NCI-H526 treated with DMSO at 0.1 percent for 48 hours (cell line): Measurements from ENCODE around the gene CCSER2.
"Not testable (repeated sequence)": the region's sequence is repeated elsewhere in the genome, so short reads cannot be mapped to it uniquely, and the experiment has no call there.

Experiments
- DNase-seq: peaks from one replicate; lab custom pipeline; 2025; lab: John Stamatoyannopoulos, UW

Gene CCSER2

GRCh38 chr10:84314275-84314674, 14.1 kb upstream of the CCSER2 start:
- no peak for DNase-seq

GRCh38 chr10:84317174-84317573, 11.2 kb upstream of the CCSER2 start:
- DNase-seq, result no peak

GRCh38 chr10:84321902-84322301, 6.5 kb upstream of the CCSER2 start:
- DNase-seq, result no peak

- not testable (repeated sequence) for DNase-seq
Measured at GRCh38 chr10:84323566-84323965, 4.8 kb upstream of the CCSER2 start.

- DNase-seq, result not testable (repeated sequence)
Measured at GRCh38 chr10:84326995-84327394, 1.4 kb upstream of the CCSER2 start.

GRCh38 chr10:84329196-84329611, 815 bp downstream of the CCSER2 start:
- DNase-seq, result peak; percentile 26

GRCh38 chr10:84329986-84330651, 1.7 kb downstream of the CCSER2 start:
- no peak for DNase-seq

- DNase-seq, result no peak
Measured at GRCh38 chr10:84331091-84331490, 2.7 kb downstream of the CCSER2 start.

GRCh38 chr10:84333864-84334451, 5.6 kb downstream of the CCSER2 start:
- no peak for DNase-seq

- DNase-seq, result no peak
Measured at GRCh38 chr10:84334811-84335210, 6.4 kb downstream of the CCSER2 start.

- DNase-seq, result no peak
Measured at GRCh38 chr10:84335516-84335915, 7.1 kb downstream of the CCSER2 start.

GRCh38 chr10:84336406-84337090, 8.2 kb downstream of the CCSER2 start:
- DNase-seq, result no peak

- DNase-seq, result no peak
Measured at GRCh38 chr10:84337199-84337598, 8.8 kb downstream of the CCSER2 start.

GRCh38 chr10:84339025-84339424, 10.6 kb downstream of the CCSER2 start:
- DNase-seq, result no peak

- no peak for DNase-seq
Measured at GRCh38 chr10:84340187-84340586, 11.8 kb downstream of the CCSER2 start.

- no peak for DNase-seq
Measured at GRCh38 chr10:84340632-84341537, 12.5 kb downstream of the CCSER2 start.

GRCh38 chr10:84341538-84341856, 13.1 kb downstream of the CCSER2 start:
- no peak for DNase-seq

GRCh38 chr10:84341983-84342382, 13.6 kb downstream of the CCSER2 start:
- no peak for DNase-seq

GRCh38 chr10:84342584-84342983, 14.2 kb downstream of the CCSER2 start:
- no peak for DNase-seq

- no peak for DNase-seq
Measured at GRCh38 chr10:84343831-84344230, 15.4 kb downstream of the CCSER2 start.

- no peak for DNase-seq
Measured at GRCh38 chr10:84344526-84344925, 16.1 kb downstream of the CCSER2 start.

GRCh38 chr10:84347575-84348002, 19.2 kb downstream of the CCSER2 start:
- not testable (repeated sequence) for DNase-seq
